NCI-H345 treated with DMSO at 0.1 percent for 48 hours (cell line): ENCODE data around the gene NCF1.
"Not testable (repeated sequence)": the region's sequence is repeated elsewhere in the genome, so short reads cannot be mapped to it uniquely, and the experiment has no call there.

Experiments used
- DNase-seq: peaks from one replicate; lab custom pipeline; 2025; ENCODE audit not compliant: unreplicated experiment; lab: John Stamatoyannopoulos, UW

Gene NCF1

GRCh38 chr7:74773760-74774750 lies at the start of gene NCF1:
NCF1 (plus strand) TSS chr7:74774011; CDS start chr7:74774032, 21 bp downstream.
- DNase-seq, result not testable (repeated sequence)

DNA sequence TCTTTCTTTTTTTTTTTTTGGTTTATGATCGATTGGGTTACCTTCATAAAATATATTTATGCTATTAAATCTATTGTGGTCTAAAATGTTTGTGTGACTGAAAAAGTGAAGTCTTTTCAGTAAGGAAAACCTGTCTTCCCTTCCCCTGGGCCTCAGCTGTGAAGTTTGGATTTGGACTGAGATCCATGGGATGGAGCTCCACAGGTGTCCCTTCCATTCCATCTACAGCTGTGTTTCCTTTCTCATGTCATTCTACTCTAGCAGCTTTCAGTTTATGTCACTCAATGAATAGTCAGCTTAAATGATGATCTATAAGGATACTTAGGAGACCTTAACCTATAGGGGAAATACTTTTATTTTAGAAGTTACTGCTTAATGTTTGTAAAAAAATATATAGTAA lies 48.0 kb upstream of the NCF1 start:
- no peak for DNase-seq

DNA sequence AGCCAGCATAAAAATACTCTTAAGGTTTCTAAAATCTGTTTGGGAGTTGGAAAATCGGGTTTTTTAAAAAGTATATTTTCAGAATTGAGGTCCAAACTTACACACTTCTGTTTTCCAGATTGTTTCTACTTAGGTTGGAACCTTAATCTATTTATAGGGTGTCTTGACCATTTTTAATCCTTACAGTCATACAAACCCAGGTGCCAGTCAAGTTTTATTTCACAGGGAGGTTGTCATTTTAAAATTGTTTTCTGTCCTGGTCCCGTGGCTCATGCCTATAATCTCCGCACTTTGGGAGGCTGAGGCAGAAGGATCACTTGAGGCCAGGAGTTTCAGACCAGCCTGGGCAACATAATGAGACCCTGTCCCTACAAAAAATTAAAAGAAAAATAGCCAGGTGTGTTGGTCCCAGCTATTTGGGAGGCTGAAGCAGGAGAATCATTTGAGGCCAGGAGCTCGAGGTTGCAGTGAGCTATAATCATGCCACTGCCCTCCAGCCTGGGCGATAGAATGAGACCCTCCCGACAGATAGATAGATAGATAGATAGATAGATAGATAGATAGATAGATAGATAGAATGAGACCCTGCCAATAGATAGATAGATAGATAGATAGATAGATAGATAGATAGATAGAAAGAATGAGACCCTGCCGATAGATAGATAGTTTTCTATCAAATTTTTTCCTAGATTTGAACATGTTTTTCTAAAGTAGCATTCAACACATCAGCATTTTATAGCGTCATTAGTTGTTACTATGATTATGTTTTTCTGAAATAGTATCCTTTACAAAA lies 47.3 kb upstream of the NCF1 start:
- no peak for DNase-seq

- not testable (repeated sequence) for DNase-seq
Observed at GRCh38 chr7:74728686-74729085, 45.1 kb upstream of the NCF1 start.

- not testable (repeated sequence) for DNase-seq
Observed at GRCh38 chr7:74730186-74730585, 43.6 kb upstream of the NCF1 start.

DNA sequence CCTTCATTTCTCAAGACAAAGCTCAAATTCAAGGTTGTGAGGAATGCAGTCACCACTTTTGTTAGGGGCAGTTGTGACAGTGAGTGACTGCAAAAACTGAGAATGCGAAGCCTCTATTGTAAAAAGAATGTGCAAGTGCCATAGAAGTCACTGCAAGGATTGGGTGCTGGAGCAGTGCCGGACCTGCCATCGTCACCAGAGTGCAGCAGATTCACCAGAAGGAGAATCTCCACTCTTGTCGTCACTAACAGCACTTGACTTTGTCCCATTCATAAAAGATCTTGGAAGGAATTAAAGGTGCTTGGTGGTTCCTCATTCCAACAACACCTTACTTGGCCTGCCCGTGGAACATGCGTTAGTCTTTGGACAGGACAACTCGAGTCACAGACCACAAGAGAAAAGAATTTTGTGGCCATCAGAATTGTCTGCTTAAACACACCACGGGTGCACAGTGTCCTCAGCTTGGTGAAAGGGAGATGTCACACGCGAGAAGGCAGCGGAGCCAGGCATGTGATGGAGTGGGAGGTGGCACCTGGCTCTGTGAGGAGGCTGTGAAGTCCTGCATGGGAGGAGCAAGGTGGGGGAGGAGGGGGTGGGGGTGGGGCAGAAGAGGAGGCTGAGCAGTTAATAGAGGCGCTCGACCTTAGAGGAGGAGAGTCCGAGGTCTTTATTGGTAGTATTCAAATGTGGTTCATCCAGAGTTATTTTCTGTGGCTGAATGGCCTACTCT lies 33.7 kb upstream of the NCF1 start:
- DNase-seq, result not testable (repeated sequence)

DNA sequence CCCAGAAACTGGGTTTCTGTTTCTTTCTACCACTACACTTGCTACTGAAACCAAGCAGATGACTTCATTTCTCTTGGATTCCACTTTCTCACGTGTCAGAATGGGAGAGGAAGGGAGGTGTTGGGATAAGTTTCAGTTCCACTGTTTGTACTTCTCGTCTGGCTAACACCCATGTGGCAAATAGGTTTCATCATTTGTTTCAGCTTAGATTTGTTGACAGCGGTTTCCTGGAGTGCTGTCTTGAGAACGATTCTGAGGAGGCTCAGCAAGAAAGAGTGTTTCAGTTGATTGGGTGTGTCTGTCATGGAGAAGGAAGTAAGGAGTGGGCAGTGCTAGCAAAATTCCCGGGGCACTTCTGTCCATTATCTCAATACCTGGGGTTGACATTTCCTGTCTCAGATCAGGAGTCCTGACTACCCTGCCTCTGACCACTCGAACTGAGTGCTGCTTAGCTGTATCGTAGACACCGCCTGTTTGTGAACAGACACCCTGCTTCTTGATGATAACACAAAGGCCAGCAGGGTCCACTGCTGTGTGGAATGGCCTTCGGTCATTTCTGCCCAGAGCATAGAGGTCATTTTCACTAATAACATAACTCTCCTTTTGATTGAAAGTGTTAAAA lies 29.8 kb upstream of the NCF1 start:
- DNase-seq, result not testable (repeated sequence)

DNA sequence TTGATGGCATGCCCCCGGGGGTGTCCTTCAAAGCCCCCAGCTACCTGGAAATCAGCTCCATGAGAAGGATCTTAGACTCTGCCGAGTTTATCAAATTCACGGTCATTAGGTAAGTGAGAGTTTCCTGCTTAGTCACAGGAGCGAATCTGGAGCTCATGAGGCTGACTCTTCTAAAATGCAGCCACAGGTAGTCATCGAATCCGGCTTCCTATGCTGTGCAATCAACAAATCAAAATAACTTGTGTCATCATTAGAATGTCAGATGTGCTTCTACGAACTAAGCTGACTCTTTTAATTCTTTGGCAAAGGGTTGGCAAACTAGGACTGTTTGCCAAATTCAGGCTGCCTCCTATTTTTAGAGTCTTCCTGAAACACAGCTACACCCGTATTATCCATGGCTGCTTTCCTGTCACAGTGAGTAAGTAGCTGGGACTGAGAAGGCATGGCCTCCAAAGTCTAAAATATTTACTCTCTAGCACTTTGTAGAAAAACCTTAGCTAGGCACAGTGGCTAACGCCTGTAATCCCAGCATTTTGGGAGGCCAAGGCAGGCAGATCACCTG lies 19.8 kb upstream of the NCF1 start:
- DNase-seq, result not testable (repeated sequence)

GRCh38 chr7:74756673-74757072 lies 17.1 kb upstream of the NCF1 start:
- DNase-seq, result not testable (repeated sequence)

DNA sequence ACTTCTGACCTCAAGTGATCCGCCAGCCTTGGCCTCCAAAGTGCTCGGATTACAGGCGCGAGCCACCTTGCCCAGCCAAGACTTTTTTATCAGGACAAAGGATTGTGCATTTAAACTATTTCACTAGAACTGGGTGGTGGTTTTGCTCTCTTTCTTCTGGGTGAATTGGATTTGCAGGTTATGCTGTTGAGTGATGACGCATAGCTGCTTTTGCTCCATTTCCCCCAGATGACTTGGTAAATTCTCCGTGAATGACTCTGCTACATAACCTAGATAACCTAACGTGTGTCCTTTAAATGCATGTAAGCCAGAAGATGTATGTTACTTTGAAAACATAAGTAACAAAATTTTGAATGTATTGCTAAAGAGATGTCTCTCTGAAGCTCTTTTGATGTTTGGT lies 15.5 kb upstream of the NCF1 start:
- not testable (repeated sequence) for DNase-seq

GRCh38 chr7:74758982-74759381 lies 14.8 kb upstream of the NCF1 start:
- not testable (repeated sequence) for DNase-seq

DNA sequence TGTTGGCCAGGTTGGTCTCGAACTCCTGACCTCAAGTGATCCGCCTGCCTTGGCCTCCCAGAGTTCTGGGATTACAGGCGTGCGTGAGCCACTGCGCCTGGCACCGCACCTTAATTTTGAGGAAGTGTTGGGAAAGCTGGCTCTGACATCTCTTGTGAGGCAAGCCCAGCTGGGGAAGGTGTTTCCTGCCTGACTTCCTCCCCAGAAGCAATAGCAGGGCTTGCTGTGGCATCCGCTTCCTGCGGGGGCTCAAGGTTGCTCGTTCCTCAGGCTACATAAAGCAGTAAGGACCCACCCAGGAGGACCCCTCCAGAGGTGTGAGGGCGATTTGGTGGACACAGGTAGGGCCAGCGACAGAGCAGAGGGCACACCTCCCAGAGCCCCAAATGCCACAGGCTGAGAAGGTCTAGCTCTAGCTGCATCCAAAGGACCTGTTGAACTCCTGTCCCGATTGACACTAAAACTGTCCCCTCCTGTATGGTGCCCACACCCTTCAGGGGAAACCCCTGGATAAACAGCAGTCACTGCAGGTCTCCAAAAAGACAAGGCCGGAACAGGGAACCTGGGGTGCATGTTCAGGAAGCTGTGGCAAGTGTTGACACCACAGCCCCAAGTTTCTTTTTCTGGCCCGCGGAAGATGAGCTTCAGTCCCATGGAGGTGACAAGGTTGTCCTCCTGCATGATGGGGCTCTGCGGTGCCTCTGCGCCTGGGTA lies 8.4 kb upstream of the NCF1 start:
- DNase-seq, result not testable (repeated sequence)

GRCh38 chr7:74766509-74766908 lies 7.3 kb upstream of the NCF1 start:
- DNase-seq, result not testable (repeated sequence)

- not testable (repeated sequence) for DNase-seq
Observed at GRCh38 chr7:74766991-74767390, 6.8 kb upstream of the NCF1 start.

DNA sequence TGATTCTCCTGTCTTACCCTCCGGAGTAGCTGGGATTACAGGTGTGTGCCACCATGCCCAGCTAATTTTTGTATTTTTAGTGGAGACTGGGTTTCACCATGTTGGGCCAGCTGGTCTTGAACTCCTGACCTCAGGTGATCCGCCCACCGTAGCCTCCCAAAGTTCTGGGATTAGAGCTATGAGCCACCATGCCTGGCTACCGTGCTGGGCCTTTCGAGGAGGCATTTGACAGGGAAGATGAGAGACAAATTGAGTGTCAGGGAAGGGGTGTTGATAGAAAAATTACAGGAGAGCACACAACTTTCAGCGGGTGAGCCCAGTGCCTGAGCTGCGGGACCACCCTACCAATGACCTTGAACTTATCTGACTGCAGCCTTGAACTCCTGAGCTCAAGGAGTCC lies 3.7 kb upstream of the NCF1 start:
- DNase-seq, result not testable (repeated sequence)

DNA sequence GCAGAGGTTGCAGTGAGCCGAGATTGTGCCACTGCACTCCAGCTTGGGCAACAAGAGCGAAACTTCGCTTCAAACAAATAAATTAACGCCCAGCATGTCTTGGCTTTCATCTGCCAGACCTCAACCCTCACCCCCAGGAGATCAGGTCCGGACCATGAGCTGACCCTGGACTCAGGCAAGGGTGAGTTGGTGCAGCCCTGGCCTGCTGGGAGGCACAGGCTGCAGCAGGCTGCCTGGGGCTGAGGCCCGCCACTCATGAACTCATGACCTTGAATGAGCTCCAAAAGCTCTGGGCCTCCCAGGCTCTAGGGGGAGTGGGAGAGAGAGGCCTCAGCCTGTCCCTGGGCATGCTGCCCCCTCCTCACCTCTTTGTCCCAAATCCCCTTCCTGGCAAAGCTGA lies 1.7 kb upstream of the NCF1 start:
- not testable (repeated sequence) for DNase-seq

DNA sequence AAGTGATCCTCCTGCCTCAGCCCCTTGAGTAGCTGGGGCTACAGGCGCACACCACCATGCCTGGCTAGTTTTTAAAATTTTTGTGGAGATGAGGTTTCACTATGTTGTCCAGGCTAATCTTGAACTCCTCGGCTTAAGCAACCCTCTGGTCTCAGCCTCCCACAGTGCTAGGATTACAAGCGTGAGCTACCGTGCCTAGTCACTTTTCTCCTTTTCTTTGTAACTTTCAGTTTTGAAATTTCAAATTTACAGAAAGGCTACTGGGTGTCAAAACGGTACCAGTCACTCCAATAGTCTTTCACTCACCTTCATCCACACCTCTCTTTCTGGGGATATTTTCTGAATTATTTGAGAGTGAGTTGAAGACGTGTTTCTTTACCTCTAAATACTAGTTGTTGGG lies 1.3 kb downstream of the NCF1 start:
- not testable (repeated sequence) for DNase-seq

GRCh38 chr7:74779053-74779452 lies 5.2 kb downstream of the NCF1 start:
- not testable (repeated sequence) for DNase-seq

- DNase-seq, result not testable (repeated sequence)
Observed at GRCh38 chr7:74781746-74782145, 7.9 kb downstream of the NCF1 start.

GRCh38 chr7:74783595-74783994 lies 9.8 kb downstream of the NCF1 start:
- not testable (repeated sequence) for DNase-seq
